SK-N-SH treated with all-trans-retinoic acid at 6 μM for 48 hours (cell line): ENCODE data around the gene AVL9.

ENCODE experiments used
- ATAC-seq: fragments of 200-7000 bp; cut with Tn5 transposase; 3 replicates; pipeline ENCODE4 v1.9.1; 2020; ENCODE audit warnings: mild to moderate bottlenecking, moderate library complexity
- ARNTL ChIP-seq: fragments of 450-650 bp; formaldehyde crosslinking; IDR thresholded peaks from 2 replicates; pipeline ENCODE4 v1.5.0; 2020; ENCODE audit warnings: low read depth, mild to moderate bottlenecking, moderate library complexity, borderline replicate concordance
- BACH2 ChIP-seq: fragments of 250-450 bp; sonication (Bioruptor Pico); IDR thresholded peaks from 2 replicates; pipeline ENCODE4 v1.9.0; 2021; ENCODE audit warnings: mild to moderate bottlenecking, borderline replicate concordance
- CREB5 ChIP-seq: fragments of 250-450 bp; sonication (Bioruptor Pico); IDR thresholded peaks from 2 replicates; pipeline ENCODE4 v1.5.1; 2020; ENCODE audit warnings: low read depth, mild to moderate bottlenecking, moderate library complexity
- CSDC2 ChIP-seq: fragments of 250-450 bp; sonication (Bioruptor Pico); IDR thresholded peaks from 2 replicates; pipeline ENCODE4 v1.5.0; 2020; ENCODE audit warnings: mild to moderate bottlenecking, moderate library complexity
- GLIS3 ChIP-seq: fragments of 250-450 bp; sonication (Bioruptor Pico); IDR thresholded peaks from 2 replicates; pipeline ENCODE4 v1.5.0; 2020; ENCODE audit warnings: mild to moderate bottlenecking, moderate library complexity
- ISL1 ChIP-seq: fragments of 250-450 bp; sonication (Bioruptor Pico); IDR thresholded peaks from 2 replicates; pipeline ENCODE4 v2.1.2; 2022; ENCODE audit warnings: mild to moderate bottlenecking, moderate library complexity
- PPARA ChIP-seq: fragments of 250-450 bp; sonication (Bioruptor Pico); IDR thresholded peaks from 2 replicates; pipeline ENCODE4 v1.5.0; 2020; ENCODE audit warnings: mild to moderate bottlenecking, borderline replicate concordance
- RARB ChIP-seq: fragments of 250-450 bp; sonication (Bioruptor Pico); IDR thresholded peaks from 2 replicates; pipeline ENCODE4 v1.8.0; 2021; ENCODE audit warnings: mild to moderate bottlenecking, moderate library complexity
- SNAI2 ChIP-seq: fragments of 250-450 bp; sonication (Bioruptor Pico); IDR thresholded peaks from 2 replicates; pipeline ENCODE4 v1.5.0; 2020; ENCODE audit warnings: mild to moderate bottlenecking, moderate library complexity
- TOX ChIP-seq: fragments of 250-450 bp; sonication (Bioruptor Pico); IDR thresholded peaks from 2 replicates; pipeline ENCODE4 v1.8.0; 2021; ENCODE audit warnings: mild to moderate bottlenecking, moderate library complexity, borderline replicate concordance
- ZFP3 ChIP-seq: fragments of 250-450 bp; sonication (Bioruptor Pico); IDR thresholded peaks from 2 replicates; pipeline ENCODE4 v1.5.0; 2020; ENCODE audit warnings: mild to moderate bottlenecking, moderate library complexity
- ZFP30 ChIP-seq: fragments of 450-650 bp; formaldehyde crosslinking; IDR thresholded peaks from 2 replicates; pipeline ENCODE4 v1.5.0; 2022; ENCODE audit warnings: mild to moderate bottlenecking, moderate library complexity
- ZNF565 ChIP-seq: fragments of 450-650 bp; formaldehyde crosslinking; conservative IDR thresholded peaks from 2 replicates; pipeline ENCODE4 v1.5.0; 2020; ENCODE audit warnings: low read depth, mild to moderate bottlenecking, moderate library complexity
- ZNF8 ChIP-seq: fragments of 450-650 bp; formaldehyde crosslinking; IDR thresholded peaks from 2 replicates; pipeline ENCODE4 v1.5.0; 2020; ENCODE audit warnings: mild to moderate bottlenecking, moderate library complexity
- TF ChIP-seq, protein P1 (sequence below): fragments of 250-450 bp; sonication (Bioruptor Pico); IDR thresholded peaks from 2 replicates; pipeline ENCODE4 v1.5.0; 2020; ENCODE audit warnings: mild to moderate bottlenecking, moderate library complexity
- TF ChIP-seq, protein P2 (sequence below): fragments of 250-450 bp; sonication (Bioruptor Pico); IDR thresholded peaks from 2 replicates; pipeline ENCODE4 v1.8.0; 2021; ENCODE audit warnings: low read depth, mild to moderate bottlenecking, moderate library complexity, borderline replicate concordance
- TF ChIP-seq, protein P3 (sequence below): fragments of 250-450 bp; sonication (Bioruptor Pico); IDR thresholded peaks from 2 replicates; pipeline ENCODE4 v1.5.1; 2021; ENCODE audit warnings: mild to moderate bottlenecking, moderate library complexity

AVL9 gene

DNA sequence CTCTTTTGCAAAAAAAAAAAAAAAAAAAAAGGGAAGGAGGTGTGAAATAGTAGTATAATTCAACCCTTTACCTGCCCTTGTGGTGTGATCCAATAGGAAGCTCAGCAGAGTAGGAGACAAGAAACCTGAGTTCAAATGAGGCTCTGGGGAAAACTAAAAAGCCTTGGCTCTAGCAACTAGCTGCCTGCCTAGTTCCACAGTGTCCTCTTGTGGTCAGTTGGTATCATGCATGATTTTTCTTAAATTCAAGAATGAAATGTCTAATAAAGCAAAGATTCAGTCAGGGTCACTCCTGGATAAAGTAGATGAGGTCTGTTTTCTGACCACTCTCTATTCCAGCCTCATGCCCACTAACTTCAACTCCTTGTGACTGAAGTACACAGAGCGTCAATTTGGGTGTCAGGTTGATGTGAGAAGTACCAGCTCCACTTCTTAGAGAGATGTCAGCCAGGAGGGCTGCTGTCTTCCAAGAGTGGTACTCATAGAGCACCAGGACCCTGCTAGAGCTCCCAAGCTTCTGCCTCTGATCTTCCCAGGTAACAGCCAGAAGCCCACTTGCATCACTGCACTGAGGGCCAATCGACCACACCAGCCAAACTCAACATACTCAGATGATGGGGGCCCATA, 15.6 kb upstream of the AVL9 start:
- TF ChIP-seq CREB5 (CRISPR knock-in tag) (no peak), ISL1 (CRISPR knock-in tag) (no peak), GLIS3 (CRISPR knock-in tag) (no peak), ZFP30 (no peak), CSDC2 (CRISPR knock-in tag) (no peak), ZFP3 (CRISPR knock-in tag) (no peak), RARB (CRISPR knock-in tag) (no peak), ZNF565 (CRISPR knock-in tag) (no peak), TOX (CRISPR knock-in tag) (no peak), SNAI2 (CRISPR knock-in tag) (no peak), ZNF8 (no peak), BACH2 (no peak)
- TF ChIP-seq, protein P1, sequence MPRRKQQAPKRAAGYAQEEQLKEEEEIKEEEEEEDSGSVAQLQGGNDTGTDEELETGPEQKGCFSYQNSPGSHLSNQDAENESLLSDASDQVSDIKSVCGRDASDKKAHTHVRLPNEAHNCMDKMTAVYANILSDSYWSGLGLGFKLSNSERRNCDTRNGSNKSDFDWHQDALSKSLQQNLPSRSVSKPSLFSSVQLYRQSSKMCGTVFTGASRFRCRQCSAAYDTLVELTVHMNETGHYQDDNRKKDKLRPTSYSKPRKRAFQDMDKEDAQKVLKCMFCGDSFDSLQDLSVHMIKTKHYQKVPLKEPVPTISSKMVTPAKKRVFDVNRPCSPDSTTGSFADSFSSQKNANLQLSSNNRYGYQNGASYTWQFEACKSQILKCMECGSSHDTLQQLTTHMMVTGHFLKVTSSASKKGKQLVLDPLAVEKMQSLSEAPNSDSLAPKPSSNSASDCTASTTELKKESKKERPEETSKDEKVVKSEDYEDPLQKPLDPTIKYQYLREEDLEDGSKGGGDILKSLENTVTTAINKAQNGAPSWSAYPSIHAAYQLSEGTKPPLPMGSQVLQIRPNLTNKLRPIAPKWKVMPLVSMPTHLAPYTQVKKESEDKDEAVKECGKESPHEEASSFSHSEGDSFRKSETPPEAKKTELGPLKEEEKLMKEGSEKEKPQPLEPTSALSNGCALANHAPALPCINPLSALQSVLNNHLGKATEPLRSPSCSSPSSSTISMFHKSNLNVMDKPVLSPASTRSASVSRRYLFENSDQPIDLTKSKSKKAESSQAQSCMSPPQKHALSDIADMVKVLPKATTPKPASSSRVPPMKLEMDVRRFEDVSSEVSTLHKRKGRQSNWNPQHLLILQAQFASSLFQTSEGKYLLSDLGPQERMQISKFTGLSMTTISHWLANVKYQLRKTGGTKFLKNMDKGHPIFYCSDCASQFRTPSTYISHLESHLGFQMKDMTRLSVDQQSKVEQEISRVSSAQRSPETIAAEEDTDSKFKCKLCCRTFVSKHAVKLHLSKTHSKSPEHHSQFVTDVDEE (CRISPR knock-in tag): no peak
- TF ChIP-seq, protein P2, sequence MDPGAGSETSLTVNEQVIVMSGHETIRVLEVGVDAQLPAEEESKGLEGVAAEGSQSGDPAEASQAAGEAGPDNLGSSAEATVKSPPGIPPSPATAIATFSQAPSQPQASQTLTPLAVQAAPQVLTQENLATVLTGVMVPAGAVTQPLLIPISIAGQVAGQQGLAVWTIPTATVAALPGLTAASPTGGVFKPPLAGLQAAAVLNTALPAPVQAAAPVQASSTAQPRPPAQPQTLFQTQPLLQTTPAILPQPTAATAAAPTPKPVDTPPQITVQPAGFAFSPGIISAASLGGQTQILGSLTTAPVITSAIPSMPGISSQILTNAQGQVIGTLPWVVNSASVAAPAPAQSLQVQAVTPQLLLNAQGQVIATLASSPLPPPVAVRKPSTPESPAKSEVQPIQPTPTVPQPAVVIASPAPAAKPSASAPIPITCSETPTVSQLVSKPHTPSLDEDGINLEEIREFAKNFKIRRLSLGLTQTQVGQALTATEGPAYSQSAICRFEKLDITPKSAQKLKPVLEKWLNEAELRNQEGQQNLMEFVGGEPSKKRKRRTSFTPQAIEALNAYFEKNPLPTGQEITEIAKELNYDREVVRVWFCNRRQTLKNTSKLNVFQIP (CRISPR knock-in tag): no peak
- TF ChIP-seq, protein P3, sequence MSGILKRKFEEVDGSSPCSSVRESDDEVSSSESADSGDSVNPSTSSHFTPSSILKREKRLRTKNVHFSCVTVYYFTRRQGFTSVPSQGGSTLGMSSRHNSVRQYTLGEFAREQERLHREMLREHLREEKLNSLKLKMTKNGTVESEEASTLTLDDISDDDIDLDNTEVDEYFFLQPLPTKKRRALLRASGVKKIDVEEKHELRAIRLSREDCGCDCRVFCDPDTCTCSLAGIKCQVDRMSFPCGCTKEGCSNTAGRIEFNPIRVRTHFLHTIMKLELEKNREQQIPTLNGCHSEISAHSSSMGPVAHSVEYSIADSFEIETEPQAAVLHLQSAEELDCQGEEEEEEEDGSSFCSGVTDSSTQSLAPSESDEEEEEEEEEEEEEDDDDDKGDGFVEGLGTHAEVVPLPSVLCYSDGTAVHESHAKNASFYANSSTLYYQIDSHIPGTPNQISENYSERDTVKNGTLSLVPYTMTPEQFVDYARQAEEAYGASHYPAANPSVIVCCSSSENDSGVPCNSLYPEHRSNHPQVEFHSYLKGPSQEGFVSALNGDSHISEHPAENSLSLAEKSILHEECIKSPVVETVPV (CRISPR knock-in tag): no peak
- peak; percentile 74 for ATAC-seq

DNA sequence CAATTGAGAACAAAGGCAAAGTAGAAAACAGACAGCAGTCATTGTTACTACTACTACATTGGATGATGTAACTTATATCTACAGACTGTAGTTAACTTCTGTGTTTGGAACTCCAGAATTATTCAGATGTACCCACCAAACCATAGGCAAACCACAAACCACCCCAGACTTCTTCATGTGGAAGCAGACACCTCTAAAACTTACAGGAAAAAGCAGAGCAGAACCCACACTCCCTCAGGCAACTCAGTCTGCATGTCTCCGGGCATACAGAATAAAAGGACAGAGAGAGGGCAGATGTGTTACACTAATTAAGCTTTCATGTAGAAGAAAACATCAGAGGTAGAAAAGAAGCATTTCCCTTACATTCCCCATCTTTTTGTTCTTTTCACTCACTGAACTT, 14.1 kb upstream of the AVL9 start:
- TF ChIP-seq ZNF565 (CRISPR knock-in tag) (no peak), SNAI2 (CRISPR knock-in tag) (no peak), TOX (CRISPR knock-in tag) (no peak), GLIS3 (CRISPR knock-in tag) (no peak)
- TF ChIP-seq, protein P2 (CRISPR knock-in tag): no peak
- ATAC-seq: no peak

DNA sequence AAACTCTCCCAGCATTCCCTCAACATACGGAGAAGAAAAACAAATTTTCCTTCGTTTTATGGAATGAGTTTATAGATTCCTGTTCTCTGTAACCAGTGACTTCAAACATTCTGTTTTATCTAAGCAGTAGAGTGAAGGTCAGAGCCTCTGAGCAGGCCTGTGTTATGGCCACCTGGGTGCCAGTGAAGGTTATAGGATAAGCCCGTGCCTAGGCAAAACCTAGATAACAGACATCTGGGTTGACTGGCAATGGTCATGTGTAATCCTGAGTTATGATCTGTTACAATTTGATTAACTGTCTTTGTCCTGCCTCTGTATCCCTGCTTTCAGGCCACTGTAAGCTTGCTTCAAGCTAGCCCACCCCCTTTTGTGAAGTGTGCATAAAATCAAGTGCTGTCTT, 13.4 kb upstream of the AVL9 start:
- ATAC-seq: no peak; the same call in 2 of the 3 replicates

More for the DNA sequence above, 13.4 kb upstream of the AVL9 start:
- TF ChIP-seq ZNF8 (no peak), PPARA (no peak), SNAI2 (CRISPR knock-in tag) (no peak), ARNTL (CRISPR knock-in tag) (no peak), RARB (CRISPR knock-in tag) (no peak), GLIS3 (CRISPR knock-in tag) (no peak), TOX (CRISPR knock-in tag) (no peak), CREB5 (CRISPR knock-in tag) (no peak), ZFP3 (CRISPR knock-in tag) (no peak), ISL1 (CRISPR knock-in tag) (no peak), BACH2 (no peak)
- TF ChIP-seq, protein P2 (CRISPR knock-in tag): no peak
- TF ChIP-seq, protein P3 (CRISPR knock-in tag): no peak
